GM18520 (cell line): ENCODE measurements around the gene AGO1.
"Not testable (repeated sequence)": the region's sequence is repeated elsewhere in the genome, so short reads cannot be mapped to it uniquely, and the experiment has no call there.

ENCODE experiments used
- ATAC-seq: cut with Tn5 transposase; IDR thresholded peaks from one replicate; pipeline ENCODE4 v1.9.1; 2021; ENCODE audit not compliant: unreplicated experiment

Gene AGO1

DNA sequence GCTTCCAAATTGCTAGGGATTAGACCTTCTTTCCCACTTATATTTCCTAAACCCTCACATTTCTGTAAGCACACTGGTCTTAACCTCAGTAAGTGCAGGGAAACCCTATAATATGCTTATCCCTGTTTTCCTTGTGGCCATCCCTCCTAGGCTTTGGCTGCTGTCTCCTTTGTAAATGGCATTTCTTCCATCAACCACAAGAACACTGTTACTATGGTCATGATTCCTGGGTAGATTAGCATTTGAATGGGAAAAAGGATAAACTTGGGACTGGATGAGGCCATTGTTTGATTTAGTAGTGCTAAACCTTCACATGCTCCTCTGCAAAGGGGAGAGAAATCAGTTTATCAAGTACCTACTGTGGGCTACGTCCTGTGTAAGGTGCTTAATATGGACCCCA is 31.7 kb downstream of the AGO1 start:
- no peak for ATAC-seq

DNA sequence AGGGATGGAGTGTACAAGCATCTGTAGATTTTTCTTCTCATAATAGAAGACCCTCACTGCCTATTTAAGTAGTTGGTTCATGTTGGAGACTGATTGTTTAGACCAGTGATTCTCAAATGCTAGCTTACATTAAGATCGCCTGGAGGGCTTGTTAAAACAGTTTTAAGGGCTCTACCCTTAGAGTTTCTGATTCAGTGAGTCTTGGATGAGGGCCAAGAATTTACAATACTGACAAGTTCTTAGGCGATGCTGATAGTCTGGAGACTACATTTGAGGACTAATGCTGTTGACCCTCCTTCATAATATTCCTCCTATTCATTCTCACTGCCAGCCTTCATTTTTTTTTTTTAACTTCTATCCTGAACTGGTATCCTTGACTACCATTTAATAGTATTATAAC is 32.7 kb downstream of the AGO1 start:
- no peak for ATAC-seq

DNA sequence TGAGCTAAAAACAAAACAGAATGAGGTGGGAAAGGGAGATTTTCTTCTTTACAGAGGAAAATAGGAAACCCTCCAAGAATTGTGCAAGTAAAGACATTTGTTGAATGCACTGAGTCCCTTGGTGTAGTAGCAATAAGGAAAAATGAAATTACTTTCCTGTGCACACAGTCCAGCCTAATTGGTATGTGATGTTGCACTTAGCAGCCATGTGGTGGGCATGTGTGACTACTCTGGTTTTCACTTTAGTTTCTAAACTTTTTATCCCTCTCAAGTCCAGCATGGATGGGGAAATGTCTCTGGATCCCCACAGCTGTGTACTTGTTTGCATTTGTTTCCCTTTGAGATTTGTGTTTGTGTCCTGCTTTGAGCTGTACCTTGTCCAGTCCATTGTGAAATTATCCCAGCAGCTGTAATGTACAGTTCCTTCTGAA is 40.8 kb downstream of the AGO1 start:
- no peak for ATAC-seq

DNA sequence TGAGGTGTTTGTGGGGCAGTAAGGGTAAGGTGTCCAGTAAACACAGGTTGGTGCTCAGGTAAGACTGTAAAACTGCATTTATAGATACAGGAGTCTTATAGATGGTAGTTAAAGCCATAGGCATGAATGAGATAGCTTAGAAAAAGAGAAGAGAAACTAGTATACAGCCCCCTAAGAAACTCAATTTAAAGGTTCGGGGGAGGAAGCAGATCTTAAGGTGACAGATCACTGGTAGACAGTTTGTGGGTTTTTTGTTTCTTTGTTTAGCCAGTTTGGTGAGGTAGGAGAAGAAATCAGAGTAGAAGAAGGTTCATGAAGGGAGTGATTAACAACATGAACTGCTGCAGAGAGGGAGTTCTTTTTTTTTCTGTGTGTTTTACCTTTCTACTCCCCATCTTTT is 41.8 kb downstream of the AGO1 start:
- ATAC-seq, result no peak

DNA sequence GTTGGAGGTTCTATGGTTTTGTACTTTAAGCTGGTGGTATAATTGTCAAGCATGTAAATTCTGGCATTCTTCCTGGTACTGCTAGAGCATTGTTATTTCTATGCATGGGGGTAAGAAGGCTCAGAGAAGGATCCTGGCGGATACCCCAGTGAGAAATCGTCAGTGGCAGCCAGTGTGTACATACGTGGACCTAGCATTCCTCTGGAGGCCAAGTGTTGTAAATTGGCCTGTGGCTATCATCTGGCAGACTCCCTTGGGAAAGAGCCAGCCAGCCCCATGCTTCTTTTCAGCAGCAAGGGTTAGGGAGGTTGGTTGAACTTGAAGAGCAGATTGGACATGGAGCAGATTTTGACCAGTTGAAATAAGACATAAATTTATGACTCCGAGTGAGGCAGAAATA is 42.7 kb downstream of the AGO1 start:
- ATAC-seq, result no peak

DNA sequence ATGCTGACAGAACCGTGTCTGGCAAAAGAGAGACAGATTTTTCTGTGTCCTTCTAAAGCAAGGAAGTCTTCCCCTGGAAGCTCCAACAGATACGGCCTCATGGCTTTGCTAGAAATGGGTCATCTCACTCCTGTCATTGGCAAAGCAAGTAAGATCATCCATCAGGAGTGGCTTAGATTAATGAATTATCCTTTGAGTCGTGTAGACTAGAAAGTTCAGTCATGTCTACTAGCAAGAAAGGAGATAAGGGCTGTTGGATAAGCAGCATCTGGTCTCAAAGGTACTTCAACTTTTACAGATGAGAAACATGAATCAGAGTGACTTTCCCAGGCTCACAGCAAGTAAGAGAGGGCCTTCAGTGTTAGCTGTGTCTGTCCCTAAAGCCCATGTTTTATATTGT is 44.5 kb downstream of the AGO1 start:
- ATAC-seq, result no peak

DNA sequence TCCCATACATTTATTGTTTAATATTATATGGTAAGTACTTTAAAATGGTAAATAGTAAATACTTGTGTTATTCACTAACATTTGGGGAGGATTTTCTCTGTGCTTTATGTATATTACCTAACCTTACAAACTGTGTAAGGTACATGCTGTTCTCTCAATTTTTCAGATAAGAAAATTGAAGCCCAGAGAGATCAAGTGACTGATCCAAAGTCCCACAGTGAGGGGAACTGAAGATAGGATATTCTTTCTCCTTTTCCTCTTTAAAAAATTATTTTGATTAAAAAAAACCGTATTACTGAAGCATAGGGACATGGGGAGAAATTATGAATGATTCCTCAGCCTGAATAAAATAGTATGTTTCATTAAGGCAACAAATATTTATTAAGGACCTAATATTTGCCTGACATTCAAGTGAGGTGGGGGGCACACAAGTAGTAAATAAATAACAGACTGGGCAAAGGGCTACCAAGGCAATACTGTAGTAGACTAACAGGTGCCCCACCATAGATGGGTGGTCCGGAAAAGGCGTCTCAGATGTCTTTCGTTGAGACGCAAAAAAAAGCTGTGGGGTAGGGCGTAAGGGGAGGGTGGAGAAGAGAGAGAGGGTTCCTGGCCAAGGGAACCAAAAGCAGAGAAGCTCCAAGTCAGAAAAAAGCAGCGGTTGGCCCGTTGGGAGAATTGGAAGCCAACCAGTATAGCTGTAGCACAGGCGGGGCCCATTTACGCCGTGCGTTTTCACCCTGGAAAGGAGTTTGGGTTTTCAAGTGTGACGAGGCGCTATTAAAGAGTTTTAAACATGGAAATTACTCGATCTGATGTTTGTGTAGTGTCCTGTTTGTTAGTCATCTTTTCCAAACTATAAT is 47.0 kb downstream of the AGO1 start:
- ATAC-seq, result no peak

DNA sequence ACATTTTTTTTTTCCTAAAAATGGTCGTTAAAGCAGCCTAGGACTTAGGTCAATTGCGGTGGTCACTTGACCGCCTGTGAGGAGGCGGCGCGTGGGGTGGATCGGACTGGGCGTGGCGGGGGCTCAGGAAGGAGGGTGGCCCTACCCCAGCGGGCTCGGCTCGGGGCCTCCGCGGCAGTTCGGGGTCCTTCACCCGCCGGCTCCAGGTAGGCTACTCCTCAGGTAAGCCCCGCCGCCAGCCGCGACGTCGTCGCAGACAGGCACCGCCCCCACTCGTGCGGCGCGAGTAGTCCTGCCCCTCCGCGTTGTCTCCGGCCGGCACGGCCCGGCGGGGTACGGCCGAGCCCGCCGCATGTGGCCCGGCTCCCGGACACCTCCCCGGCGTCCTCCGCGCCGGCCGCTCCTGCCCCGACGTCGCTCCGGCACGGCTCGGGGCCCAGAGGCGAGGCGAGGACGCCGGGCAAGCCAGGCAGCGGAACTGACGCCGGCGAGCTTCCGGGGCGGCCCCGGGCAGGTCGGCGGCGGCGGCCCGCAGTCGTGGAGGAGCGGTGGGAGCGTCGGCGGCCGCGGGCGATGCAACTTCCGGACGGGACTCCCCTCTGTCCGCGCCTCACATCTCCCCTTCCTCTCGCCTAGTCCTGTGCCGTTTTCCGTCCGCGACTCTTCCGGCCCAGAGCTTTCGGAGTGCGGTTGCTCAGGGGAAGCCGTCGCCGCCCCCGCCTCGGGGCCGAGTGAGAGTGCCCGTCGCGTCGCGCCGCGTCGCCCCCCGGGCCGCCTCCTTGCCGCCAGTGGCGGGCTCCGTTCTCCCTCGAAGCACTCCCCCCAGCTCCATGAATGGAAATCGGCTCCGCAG is 47.8 kb downstream of the AGO1 start, which contains the start of gene AGO3:
Gene AGO3 (plus strand): TSS at position 513 of the 853 bp plus-strand sequence. CDS start 322 bp downstream, at position 835.
- ATAC-seq, result peak; percentile 75

DNA sequence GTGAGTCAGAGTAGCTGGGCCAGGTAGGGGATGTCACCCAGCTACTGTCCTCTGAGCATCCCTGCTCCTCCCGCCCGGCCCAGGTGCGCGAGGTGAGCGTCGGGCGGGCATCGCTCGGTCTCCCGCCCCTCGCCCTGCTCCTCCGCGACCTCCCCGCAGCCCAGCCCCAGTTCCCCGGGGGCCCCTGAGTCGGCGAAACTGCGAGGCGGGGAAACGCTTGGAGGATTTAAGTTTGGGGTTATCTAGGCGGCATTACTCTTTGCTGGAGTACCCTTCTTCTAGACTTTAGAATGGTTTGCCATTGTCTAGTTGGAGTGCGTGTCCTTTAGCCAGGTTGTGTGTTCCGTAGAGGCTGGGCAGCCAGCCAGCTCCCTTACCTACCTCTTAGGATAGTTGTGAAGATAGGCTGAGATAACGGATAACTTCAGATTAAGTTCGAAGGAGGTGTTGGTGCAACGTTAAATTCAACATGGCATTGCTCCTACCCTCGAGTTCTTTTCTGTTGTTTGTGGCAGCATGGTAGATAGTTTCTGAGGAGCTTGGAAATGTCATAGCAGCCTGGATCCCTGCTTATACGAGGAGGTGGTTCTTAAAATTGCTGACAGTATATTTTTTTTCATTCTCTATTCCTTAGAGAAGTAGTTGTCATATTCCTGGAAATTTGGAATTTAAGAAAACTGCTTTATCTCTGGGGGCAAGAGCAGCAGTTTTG is 48.6 kb downstream of the AGO1 start:
- no peak for ATAC-seq

DNA sequence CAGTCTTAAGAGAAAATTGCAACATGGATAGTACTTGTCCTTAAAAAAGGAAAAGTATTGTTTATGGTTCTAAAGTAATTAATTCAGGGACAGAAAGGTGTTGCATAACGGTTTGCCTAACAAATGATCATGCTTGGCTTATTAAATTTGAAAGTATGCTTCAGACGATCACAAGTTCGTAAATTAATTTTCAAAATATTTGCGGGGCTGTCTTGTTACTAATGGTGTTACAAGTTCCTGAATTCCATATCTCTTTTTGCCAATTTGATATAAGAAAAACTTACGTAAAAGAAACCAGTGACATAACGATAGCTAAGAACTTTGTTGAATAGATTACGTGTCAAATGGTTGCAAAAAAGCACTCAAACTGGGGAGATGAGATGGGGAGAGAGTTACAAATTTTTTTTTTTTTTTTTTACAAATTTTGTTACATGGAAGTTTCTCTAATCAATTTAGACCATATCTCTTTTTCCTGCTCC is 49.2 kb downstream of the AGO1 start:
- no peak for ATAC-seq

DNA sequence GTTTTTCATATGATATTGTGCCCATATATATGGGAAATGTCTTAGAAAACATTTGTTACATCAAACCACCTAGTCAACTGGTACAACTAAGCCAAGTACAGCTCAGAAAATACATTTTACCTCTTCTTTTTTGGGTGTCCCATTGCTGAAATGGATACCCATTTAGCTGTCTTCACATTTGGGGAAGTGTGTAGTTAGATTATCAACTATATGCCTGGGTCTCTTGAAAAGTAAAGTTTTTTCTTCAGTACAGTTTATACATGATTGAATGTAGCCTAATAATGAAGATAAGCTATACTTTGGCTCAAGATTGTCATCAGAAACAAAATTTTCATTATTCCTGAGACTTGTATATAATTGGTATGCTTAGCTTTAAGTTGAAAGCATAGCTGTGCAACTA is 49.9 kb downstream of the AGO1 start:
- no peak for ATAC-seq

DNA sequence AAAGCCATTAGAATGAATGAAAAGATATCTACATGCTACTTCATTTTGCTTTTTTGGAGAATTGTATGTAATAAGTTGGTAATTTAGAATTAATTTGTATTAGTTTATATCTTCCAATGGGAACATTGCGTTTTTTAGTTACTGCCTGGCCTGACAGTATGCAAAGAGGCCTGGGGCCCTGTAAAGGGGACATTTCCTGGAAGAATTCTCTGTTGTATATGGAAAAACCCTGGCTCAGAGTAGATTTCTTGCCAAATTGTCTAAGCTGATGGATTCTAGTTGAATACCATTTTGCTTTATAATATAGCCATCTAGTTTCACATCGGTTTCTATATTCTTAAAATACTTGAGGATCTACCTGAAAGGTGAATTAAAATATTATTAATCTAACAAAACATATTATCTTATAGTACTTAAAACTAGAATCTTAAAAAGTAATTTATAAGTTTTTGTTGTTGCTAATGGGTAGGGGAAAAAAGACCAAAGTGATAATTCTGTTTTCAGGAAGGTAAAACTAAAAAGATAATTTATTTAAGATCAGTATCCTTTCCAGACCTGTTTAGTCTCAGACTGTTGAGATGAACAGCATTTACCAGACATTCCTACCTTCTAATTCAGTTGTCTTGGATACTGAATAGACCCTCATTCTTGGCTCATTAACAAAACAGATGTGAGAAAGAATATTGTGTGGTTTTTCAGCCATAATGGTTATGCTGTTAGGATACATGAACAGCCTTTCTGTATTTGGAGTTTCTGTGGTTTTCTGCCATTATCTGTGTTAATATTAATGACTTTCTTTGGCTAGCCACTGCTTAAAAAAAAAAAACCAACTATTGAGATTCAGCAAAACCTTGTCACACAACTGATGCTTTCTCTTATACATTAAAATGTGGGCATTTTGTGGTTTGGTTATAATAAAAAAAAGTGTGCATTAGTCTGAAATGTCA is 52.7 kb downstream of the AGO1 start:
- no peak for ATAC-seq

DNA sequence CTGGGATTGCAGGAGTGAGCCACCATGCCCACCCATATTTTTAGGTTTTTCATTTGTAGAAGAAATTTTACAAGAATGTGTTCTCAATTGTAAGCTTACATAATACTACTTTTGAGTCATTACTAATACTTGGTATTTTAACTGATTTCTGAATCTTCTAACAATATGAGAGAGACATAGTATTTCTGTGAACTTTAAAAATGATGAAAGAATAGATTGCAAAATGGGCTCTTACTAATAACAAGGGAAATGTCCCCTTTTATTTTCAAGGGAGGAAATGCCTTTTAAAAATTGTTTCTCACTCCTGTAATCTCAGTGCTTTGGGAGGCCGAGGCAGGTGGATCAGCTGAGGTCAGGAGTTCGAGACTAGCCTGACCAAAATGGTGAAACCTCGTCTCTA is 53.8 kb downstream of the AGO1 start:
- no peak for ATAC-seq

DNA sequence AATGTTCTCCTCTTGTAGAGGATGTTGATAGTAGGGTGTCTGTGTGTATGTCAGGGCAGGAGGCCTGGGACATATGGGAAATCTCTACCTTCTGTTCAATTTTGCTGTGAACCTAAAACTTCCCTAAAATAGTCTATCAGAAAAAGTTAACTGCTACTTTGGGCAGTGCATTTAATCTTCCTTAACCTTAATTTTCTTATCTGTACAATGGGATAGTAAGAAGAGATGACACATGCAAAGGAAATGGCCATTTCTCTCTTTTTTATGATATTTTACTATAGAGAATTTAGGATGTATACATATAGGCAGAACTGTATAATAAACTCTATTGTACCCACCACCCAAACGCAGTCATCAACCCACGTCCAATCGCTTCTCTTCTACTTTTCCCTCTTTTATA is 56.5 kb downstream of the AGO1 start:
- ATAC-seq, result no peak

DNA sequence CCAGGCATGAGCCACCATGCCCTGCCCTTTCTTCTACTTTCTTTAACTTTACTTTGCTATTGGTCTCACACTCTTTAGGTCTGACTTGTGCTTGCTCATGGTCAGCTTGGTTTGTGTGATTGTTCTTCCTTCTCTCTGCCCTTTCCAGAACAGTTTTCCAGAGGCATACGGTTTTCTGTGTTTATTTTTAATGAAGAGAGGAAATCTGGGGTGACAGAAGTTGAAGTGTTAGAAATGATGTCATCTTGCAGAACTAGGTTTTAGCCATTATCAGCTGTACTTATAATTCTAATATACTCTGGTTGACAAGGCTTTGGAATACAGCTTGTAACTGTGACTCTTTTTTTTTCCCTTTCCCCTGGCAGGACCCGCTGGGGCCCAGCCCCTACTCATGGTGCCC is 62.3 kb downstream of the AGO1 start:
- no peak for ATAC-seq

DNA sequence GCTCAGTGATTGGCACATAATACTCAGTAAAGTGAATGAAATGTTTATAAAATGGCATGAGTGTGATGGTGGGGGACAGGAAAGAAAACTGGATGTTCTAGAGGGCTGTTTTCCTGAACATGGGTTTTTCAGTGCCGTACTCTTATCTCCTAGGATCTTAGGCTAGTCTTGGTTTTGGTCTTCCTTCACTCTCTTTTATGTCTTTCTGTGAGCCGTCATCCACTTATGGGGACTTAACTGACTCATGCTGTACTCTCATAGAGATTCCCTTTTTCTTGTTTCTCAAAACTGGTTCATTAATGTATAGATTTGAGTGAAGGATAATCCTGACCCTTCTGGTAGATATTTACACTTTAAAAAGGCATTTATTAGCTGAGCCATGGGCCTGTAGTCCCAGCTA is 64.5 kb downstream of the AGO1 start:
- ATAC-seq, result no peak

DNA sequence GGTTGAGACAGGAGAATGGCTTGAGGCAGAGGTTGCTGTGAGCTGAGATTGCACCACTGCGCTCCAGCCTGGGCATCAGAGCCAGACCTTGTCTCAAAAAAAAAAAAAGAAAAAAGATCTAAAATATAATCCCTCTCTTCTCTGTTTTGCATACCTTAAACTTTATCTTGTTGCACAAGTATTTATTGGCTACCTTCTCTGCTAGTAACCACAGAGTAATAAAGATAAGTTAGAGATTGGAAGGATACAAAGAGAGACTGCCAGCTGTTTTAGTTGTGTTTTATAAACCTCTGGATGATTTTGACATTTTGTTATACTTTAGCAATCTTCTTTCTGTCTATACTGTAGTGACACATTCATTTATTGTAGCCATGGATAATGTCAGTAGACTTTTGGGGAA is 75.5 kb downstream of the AGO1 start:
- no peak for ATAC-seq

DNA sequence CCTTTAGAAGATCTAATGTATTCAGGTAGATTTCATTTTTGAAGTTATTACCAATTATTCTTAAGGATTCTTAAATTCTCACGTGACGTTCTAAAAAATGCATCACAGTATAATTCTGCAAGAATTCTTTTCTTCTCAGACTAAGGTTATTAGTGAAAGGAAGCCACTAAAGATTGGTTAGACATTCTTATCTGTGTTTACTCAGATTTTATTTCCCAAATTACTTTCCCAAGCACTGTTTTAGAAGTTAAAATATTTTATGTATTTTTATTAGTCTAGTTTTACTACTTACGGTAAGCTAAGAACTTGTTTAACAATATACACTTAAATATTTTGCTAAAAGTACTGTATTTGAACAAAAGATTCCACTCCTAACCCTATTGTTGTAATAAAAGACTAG is 76.3 kb downstream of the AGO1 start:
- ATAC-seq, result no peak

DNA sequence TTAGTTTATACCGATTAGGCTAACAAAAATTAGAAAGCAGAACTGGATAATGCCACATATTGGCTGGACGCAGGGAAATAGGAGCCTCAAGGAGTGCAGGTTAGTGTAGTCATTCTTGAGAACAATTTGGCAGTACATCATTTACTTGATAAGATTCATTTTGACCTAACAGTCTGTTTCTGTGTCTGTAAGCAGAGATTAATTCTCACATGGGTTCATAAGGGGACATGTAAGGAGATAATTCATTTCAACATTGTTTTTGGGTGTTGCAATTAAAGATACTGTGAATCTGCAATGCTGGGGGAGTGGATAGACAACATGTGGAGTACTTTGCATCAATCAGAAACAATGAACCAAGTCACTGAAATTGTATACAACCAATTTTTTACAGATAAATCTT is 79.9 kb downstream of the AGO1 start:
- no peak for ATAC-seq

DNA sequence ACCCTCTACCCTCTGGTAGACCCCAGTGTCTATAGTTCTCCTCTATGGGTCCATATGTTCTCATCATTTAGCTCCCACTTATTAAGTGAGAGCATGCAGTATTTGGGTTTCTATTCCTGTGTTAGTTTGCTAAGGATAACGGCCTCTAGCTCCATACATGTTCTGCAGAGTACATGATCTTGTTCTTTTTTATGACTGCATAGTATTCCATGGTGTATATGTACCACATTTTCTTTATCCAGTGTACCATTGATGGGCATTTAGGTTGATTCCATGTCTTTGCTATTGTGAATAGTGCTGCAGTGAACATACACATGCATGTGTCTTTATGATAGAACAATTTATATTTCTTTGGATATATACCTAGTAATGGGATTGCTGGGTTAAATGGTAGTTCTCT is 81.3 kb downstream of the AGO1 start:
- ATAC-seq, result not testable (repeated sequence)
